H9 (cell line): ENCODE measurements around the gene F11. TPM values are rescaled to one million over a fixed set of nuclear protein-coding genes. Genes with fewer than 3 reads are reported as not detected.
"Not testable (repeated sequence)": the region's sequence is repeated elsewhere in the genome, so short reads cannot be mapped to it uniquely, and the experiment has no call there.

ENCODE experiments used
- DNase-seq: peaks from one replicate; pipeline ENCODE4 v3.0.0-alpha.2; 2017
- H2AFZ ChIP-seq: one replicate; pipeline ENCODE4 v1.6.1; 2013; ENCODE audit warnings: mild to moderate bottlenecking, low read length, control low read depth, moderate library complexity
- H2AK5ac ChIP-seq: 2 replicates; pipeline ENCODE4 v1.6.1; 2013; ENCODE audit warnings: low read length, control low read depth, mixed read lengths; ENCODE audit not compliant: insufficient read length
- H2BK120ac ChIP-seq: one replicate; pipeline ENCODE4 v1.6.1; 2013; ENCODE audit warnings: low read depth, mild to moderate bottlenecking, low read length, control low read depth, inconsistent platforms; ENCODE audit not compliant: poor library complexity, severe bottlenecking
- H2BK12ac ChIP-seq: 2 replicates; pipeline ENCODE4 v1.6.1; 2013; ENCODE audit warnings: low read length, control low read depth, mixed read lengths, low read depth; ENCODE audit not compliant: insufficient read length
- H2BK15ac ChIP-seq: 2 replicates; pipeline ENCODE4 v1.6.1; 2013; ENCODE audit warnings: low read depth, low read length, control low read depth
- H2BK20ac ChIP-seq: one replicate; pipeline ENCODE4 v1.6.1; 2013; ENCODE audit warnings: low read depth, mild to moderate bottlenecking, low read length, control low read depth, inconsistent platforms; ENCODE audit not compliant: poor library complexity, severe bottlenecking
- H2BK5ac ChIP-seq: 2 replicates; pipeline ENCODE4 v1.6.1; 2013; ENCODE audit warnings: low read length, control low read depth, mixed read lengths; ENCODE audit not compliant: insufficient read length
- H3K14ac ChIP-seq: 2 replicates; pipeline ENCODE4 v1.6.1; 2013; ENCODE audit warnings: low read length, control low read depth; ENCODE audit not compliant: insufficient read depth
- H3K18ac ChIP-seq: 2 replicates; pipeline ENCODE4 v1.6.1; 2013; ENCODE audit warnings: low read depth, mild to moderate bottlenecking, mixed read lengths, low read length, control low read depth; ENCODE audit not compliant: insufficient read length
- H3K23ac ChIP-seq: 2 replicates; pipeline ENCODE4 v1.6.1; 2013; ENCODE audit warnings: low read length, control low read depth, mixed read lengths, low read depth; ENCODE audit not compliant: insufficient read length
- H3K23me2 ChIP-seq: 2 replicates; pipeline ENCODE4 v1.6.1; 2013; ENCODE audit warnings: low read depth, mild to moderate bottlenecking, mixed read lengths, low read length, control low read depth; ENCODE audit not compliant: insufficient read length, poor library complexity, severe bottlenecking
- H3K27ac ChIP-seq: 2 replicates; pipeline ENCODE4 v1.5.1; 2013; ENCODE audit warnings: low read length, control low read depth, mixed read lengths, low read depth; ENCODE audit not compliant: insufficient read length
- H3K27me3 ChIP-seq: 2 replicates; pipeline ENCODE4 v1.6.1; 2013; ENCODE audit warnings: low read length, control low read depth, inconsistent platforms; ENCODE audit not compliant: insufficient read depth
- H3K4ac ChIP-seq: 2 replicates; pipeline ENCODE4 v1.6.1; 2013; ENCODE audit warnings: low read depth, mild to moderate bottlenecking, control low read depth, inconsistent platforms, low read length, moderate library complexity
- H3K4me1 ChIP-seq: 2 replicates; pipeline ENCODE4 v1.6.1; 2013; ENCODE audit warnings: low read length, control low read depth, inconsistent platforms; ENCODE audit not compliant: insufficient read depth
- H3K4me2 ChIP-seq: 2 replicates; pipeline ENCODE4 v1.6.1; 2013; ENCODE audit warnings: low read length, control low read depth, mixed read lengths; ENCODE audit not compliant: insufficient read length, insufficient read depth
- H3K56ac ChIP-seq: 2 replicates; pipeline ENCODE4 v1.6.1; 2013; ENCODE audit warnings: low read depth, mild to moderate bottlenecking, mixed read lengths, low read length, control low read depth; ENCODE audit not compliant: insufficient read length
- H3K79me1 ChIP-seq: 2 replicates; pipeline ENCODE4 v1.6.1; 2013; ENCODE audit warnings: low read depth, mild to moderate bottlenecking, moderate library complexity, low read length, control low read depth, inconsistent platforms; ENCODE audit not compliant: insufficient read depth, poor library complexity, severe bottlenecking
- H3K79me2 ChIP-seq: 2 replicates; pipeline ENCODE4 v1.6.1; 2013; ENCODE audit warnings: low read length, control low read depth, inconsistent platforms; ENCODE audit not compliant: insufficient read depth
- H3K9ac ChIP-seq: 2 replicates; pipeline ENCODE4 v1.6.1; 2013; ENCODE audit warnings: low read length, control low read depth, mixed read lengths; ENCODE audit not compliant: insufficient read length; ENCODE audit errors: extremely low read depth
- H3K9me3 ChIP-seq: one replicate; pipeline ENCODE4 v1.6.1; 2013; ENCODE audit warnings: low read depth, low read length, inconsistent platforms; ENCODE audit not compliant: control insufficient read depth
- H3T11ph ChIP-seq: one replicate; pipeline ENCODE4 v1.6.1; 2013; ENCODE audit warnings: mild to moderate bottlenecking, low read length, control low read depth, inconsistent platforms
- H4K20me1 ChIP-seq: one replicate; pipeline ENCODE4 v1.6.1; 2013; ENCODE audit not compliant: control insufficient read depth, insufficient read length, insufficient read depth
- H4K5ac ChIP-seq: 2 replicates; pipeline ENCODE4 v1.6.1; 2013; ENCODE audit warnings: low read depth, mild to moderate bottlenecking, mixed read lengths, low read length, control low read depth; ENCODE audit not compliant: insufficient read length
- H4K8ac ChIP-seq: replicated peaks from 2 replicates; pipeline ENCODE4 v1.6.1; 2013; ENCODE audit warnings: low read length, control low read depth, mixed read lengths, low read depth; ENCODE audit not compliant: insufficient read length
- H4K91ac ChIP-seq: 2 replicates; pipeline ENCODE4 v1.6.1; 2013; ENCODE audit warnings: low read depth, mild to moderate bottlenecking, moderate library complexity, mixed read lengths, low read length, control low read depth; ENCODE audit not compliant: insufficient read length
- H3K27ac Mint-ChIP-seq, 3 experiments: 2 replicates in 2 of 3; 3 replicates in 1 of 3; pipeline ENCODE4 v1.8.0; 2020 to 2021; ENCODE audit warnings: mixed read lengths in 3 of 3, mild to moderate bottlenecking in 1 of 3, moderate library complexity in 1 of 3
- H3K27me3 Mint-ChIP-seq: 2 replicates; pipeline ENCODE4 v1.8.0; 2021; ENCODE audit warnings: low read depth, mild to moderate bottlenecking, moderate library complexity, mixed read lengths
- H3K36me3 Mint-ChIP-seq, 3 experiments: 2 replicates in 2 of 3; 3 replicates in 1 of 3; pipeline ENCODE4 v1.8.0; 2020 to 2021; ENCODE audit warnings: low read depth in 3 of 3, mixed read lengths in 3 of 3; ENCODE audit not compliant: insufficient read depth in 1 of 3
- H3K4me1 Mint-ChIP-seq, 2 experiments: 2 replicates each; pipeline ENCODE4 v1.8.0; 2020; ENCODE audit warnings: mixed read lengths in 2 of 2
- H3K4me3 Mint-ChIP-seq, 2 experiments: 2 replicates in 1 of 2; 3 replicates in 1 of 2; pipeline ENCODE4 v1.8.0; 2020 to 2021; ENCODE audit warnings: mild to moderate bottlenecking in 2 of 2, mixed read lengths in 2 of 2, moderate library complexity in 1 of 2
- H3K9me3 Mint-ChIP-seq, 2 experiments: 2 replicates in 1 of 2; 3 replicates in 1 of 2; pipeline ENCODE4 v1.8.0; 2020; ENCODE audit warnings: mild to moderate bottlenecking in 2 of 2, mixed read lengths in 2 of 2, moderate library complexity in 1 of 2
- CTCF ChIP-seq: fragments of 200-600 bp; sonication (generic); conservative IDR thresholded peaks from 3 replicates; pipeline ENCODE4 v1.8.0; 2021; ENCODE audit warnings: antibody characterized with exemption, mild to moderate bottlenecking
- WGBS: extraction: QIAGEN DNeasy Blood & Tissue Kit; methylation state at CpG from one replicate; pipeline ENCODE4 v1.1.7; 2013; ENCODE audit warnings: missing lambda C conversion rate, low lambda C conversion rate, mixed read lengths; ENCODE audit not compliant: insufficient read length; ENCODE audit errors: extremely low coverage; 5-methylcytosine and 5-hydroxymethylcytosine counted together
- total RNA-seq: library from RNA; stranded (reverse); gene quantifications from 2 replicates; pipeline ENCODE4 v1.2.1, GENCODE V29; 2021

Gene F11
- total RNA-seq, 1 experiment from 2014 or later: 0.50 TPM

DNA sequence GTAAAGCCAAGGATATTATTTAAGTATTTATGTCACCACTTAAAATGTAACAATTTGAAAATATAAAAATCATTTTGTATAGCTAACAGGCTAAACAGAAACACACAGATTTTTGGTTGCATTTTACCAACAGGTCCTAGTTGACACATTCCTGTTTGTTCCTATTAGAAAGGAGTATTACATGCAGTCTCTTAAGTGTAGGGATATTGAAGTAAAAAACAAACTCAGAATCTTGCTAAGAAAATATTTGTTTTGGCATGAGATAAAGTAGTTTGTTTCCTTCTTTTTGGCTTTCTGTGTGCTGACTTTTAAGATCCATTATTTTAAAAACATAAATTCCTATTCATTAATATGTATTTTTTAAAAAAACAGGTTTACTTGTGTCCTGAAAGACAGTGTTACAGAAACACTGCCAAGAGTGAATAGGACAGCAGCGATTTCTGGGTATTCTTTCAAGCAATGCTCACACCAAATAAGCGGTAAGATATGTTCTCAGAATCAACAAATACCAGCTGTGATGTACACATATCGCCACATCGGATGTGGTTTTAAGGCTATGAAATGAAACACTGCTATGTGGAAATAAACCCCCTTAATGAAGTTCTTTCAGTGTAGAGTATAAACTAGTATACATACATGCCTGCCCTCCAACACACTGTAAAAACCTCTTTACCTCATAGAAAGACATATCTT lies 6.9 kb downstream of the F11 start:
- no peak overlapping the region for H3K4me3 Mint-ChIP-seq
- WGBS: no CpG with 5 or more reads among the region's 4 CpGs
- no peak for TF ChIP-seq CTCF

GRCh38 chr4:186273392-186273789 lies 7.4 kb downstream of the F11 start:
- not testable (repeated sequence) for H3K9me3 Mint-ChIP-seq, H3K4me1 ChIP-seq, H3K9ac ChIP-seq, H3K14ac ChIP-seq, H4K5ac ChIP-seq, H2AK5ac ChIP-seq, H2AFZ ChIP-seq, H3K4me3 Mint-ChIP-seq, H3K4me2 ChIP-seq, H3K23me2 ChIP-seq, H3K27me3 ChIP-seq, H3K56ac ChIP-seq, H4K8ac ChIP-seq, H4K91ac ChIP-seq, H4K20me1 ChIP-seq, H3K9me3 ChIP-seq, H3K27ac Mint-ChIP-seq, H2BK12ac ChIP-seq, H3K27me3 Mint-ChIP-seq, H3K36me3 Mint-ChIP-seq, H3K18ac ChIP-seq, H3K27ac ChIP-seq, H2BK15ac ChIP-seq, H3K23ac ChIP-seq, H2BK5ac ChIP-seq, H3T11ph ChIP-seq, H3K79me1 ChIP-seq, DNase-seq, H3K4me1 Mint-ChIP-seq, H2BK20ac ChIP-seq, H3K4ac ChIP-seq, H2BK120ac ChIP-seq, H3K79me2 ChIP-seq
- no CpG with 5 or more reads among the region's 5 CpGs for WGBS

More for the DNA sequence above, 6.9 kb downstream of the F11 start:
- Histone ChIP-seq H4K20me1 (no peaks in the 10 kb centered on the region), H3K18ac (no peak overlapping the region), H3K9me3 (no peaks in the 10 kb centered on the region), H3K9ac (no peak overlapping the region), H3K23me2 (no peaks in the 10 kb centered on the region), H3K27ac (no peak overlapping the region), H2AFZ (no peak overlapping the region), H2AK5ac (no peak overlapping the region), H2BK120ac (no peak overlapping the region), H2BK20ac (no peak overlapping the region), H3K4me2 (no peak overlapping the region), H3K14ac (no peak overlapping the region), H2BK12ac (no peak overlapping the region), H3K79me1 (no peaks in the 10 kb centered on the region), H4K8ac (no peak overlapping the region), H3K23ac (no peak overlapping the region), H4K91ac (no peak overlapping the region), H3K79me2 (no peaks in the 10 kb centered on the region), H3K56ac (no peak overlapping the region), H3K27me3 (no peaks in the 10 kb centered on the region), H2BK15ac (no peak overlapping the region), H4K5ac (no peak overlapping the region), H3K4me1 (no peaks in the 10 kb centered on the region), H3T11ph (no peak overlapping the region), H2BK5ac (no peak overlapping the region), H3K4ac (no peak overlapping the region)
- Mint-ChIP-seq H3K27me3 (peaks cover 2% of the 10 kb centered on the region; the same call in 1 of the 2 replicates), H3K4me1 (0 out of 4 replicates have a peak, but pooled peaks cover 0 to 3% of the 10 kb centered on the region in 2 experiments), H3K27ac (no peak overlapping the region), H3K36me3 (peaks cover 0 to 4% (median 0%) of the 10 kb centered on the region in 3 experiments; a peak in 2 of 7 replicates), H3K9me3 (peaks cover 0 to 3% of the 10 kb centered on the region in 2 experiments; a peak in 2 of 5 replicates)
- no peak for DNase-seq
